Measurements from ENCODE around the gene NMNAT3. TPM values are rescaled to one million over a fixed set of nuclear protein-coding genes. Genes with fewer than 3 reads are reported as not detected.

Gene NMNAT3
- total and polyA plus RNA-seq, 4 donors, result 1.9 to 19.7 (median 2.9) TPM

DNA sequence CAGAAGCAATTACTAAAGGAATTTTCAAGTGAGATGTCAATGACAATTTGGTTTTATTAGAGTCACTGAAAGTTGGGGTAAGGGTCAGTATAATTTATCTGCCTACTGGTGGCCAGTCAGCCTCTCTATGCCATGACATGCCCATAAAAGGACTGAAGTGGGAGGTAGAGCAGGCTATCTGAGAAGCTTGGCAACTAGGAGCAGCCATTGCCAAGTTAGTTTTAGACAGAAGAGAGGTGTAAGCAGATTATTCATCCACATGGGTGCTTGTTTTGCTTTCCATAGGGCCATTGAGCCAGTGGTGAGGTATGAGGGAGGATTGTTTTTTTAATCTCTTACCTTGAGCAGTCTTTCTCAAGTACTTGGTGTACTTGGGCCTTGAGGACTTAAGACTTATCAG is 130.1 kb downstream of the NMNAT3 start:
- no peak for DNase-seq (ENCODE audit: low spot score)
- TF ChIP-seq RAD21 (IDR thresholded peaks at IDR 0.05) (no peak), FOXA2 (IDR thresholded peaks at IDR 0.05) (no peak)
- Histone ChIP-seq H3K27me3 (ENCODE audit: control insufficient read depth in 4 of 4, insufficient read depth in 4 of 4, low read length in 3 of 4) (no peaks in the 10 kb centered on the region), H3K4me3 (ENCODE audit: low read depth in 1 of 3, low read length in 3 of 3) (no peak overlapping the region), H3K9me3 (ENCODE audit: control insufficient read depth in 4 of 4, low read length in 3 of 4) (no peaks in the 10 kb centered on the region), H3K36me3 (ENCODE audit: control insufficient read depth in 4 of 4, insufficient read depth in 3 of 4, low read depth in 1 of 4, low read length in 3 of 4) (no peaks in the 10 kb centered on the region), H3K27ac (ENCODE audit: low read depth in 1 of 2, low read length in 2 of 2) (no peak overlapping the region), H3K4me1 (ENCODE audit: control insufficient read depth in 4 of 4, insufficient read depth in 4 of 4, low read length in 3 of 4) (no peaks in the 10 kb centered on the region), H3K9ac (ENCODE audit: low read depth in 1 of 2, low read length in 2 of 2) (no peak overlapping the region)

DNA sequence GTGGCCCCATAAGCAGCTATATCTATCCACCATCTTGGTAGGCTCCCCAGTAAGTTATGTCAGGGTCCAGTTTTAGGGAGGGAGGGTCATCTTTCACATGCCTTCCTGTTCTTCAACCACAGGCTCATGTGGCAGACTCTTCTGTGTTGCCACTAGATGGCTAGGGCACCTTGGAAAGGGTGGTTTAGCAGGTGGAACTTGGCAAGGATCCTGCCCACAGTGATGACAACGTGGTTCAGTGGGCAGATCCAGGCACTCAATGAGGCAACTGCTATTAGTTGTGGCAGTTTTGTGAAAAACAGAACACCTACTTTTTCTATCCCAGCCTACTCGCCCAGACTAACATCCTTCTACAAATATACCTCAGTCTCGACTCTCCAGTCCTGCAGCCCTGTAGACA is 131.0 kb downstream of the NMNAT3 start:
- 88% methylated on average over 3 of the region's 3 CpGs for WGBS
- H3K4me1 ChIP-seq (ENCODE audit: control insufficient read depth in 4 of 4, insufficient read depth in 4 of 4, low read length in 3 of 4), result no peaks in the 10 kb centered on the region
- TF ChIP-seq, protein P1, sequence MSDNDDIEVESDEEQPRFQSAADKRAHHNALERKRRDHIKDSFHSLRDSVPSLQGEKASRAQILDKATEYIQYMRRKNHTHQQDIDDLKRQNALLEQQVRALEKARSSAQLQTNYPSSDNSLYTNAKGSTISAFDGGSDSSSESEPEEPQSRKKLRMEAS (IDR thresholded peaks at IDR 0.05), result no peak
- no peaks in the 10 kb centered on the region for H3K27me3 ChIP-seq (ENCODE audit: control insufficient read depth in 4 of 4, insufficient read depth in 4 of 4, low read length in 3 of 4)
- DNase-seq (ENCODE audit: low spot score), result no peak
- no peak overlapping the region for H3K9ac ChIP-seq (ENCODE audit: low read depth in 1 of 2, low read length in 2 of 2)
- H3K9me3 ChIP-seq (ENCODE audit: control insufficient read depth in 4 of 4, low read length in 3 of 4), result no peaks in the 10 kb centered on the region
- no peak overlapping the region for H3K4me3 ChIP-seq (ENCODE audit: low read depth in 1 of 3, low read length in 3 of 3)
- no peak overlapping the region for H3K27ac ChIP-seq (ENCODE audit: low read depth in 1 of 2, low read length in 2 of 2)
- no peaks in the 10 kb centered on the region for H3K36me3 ChIP-seq (ENCODE audit: control insufficient read depth in 4 of 4, insufficient read depth in 3 of 4, low read depth in 1 of 4, low read length in 3 of 4)

DNA sequence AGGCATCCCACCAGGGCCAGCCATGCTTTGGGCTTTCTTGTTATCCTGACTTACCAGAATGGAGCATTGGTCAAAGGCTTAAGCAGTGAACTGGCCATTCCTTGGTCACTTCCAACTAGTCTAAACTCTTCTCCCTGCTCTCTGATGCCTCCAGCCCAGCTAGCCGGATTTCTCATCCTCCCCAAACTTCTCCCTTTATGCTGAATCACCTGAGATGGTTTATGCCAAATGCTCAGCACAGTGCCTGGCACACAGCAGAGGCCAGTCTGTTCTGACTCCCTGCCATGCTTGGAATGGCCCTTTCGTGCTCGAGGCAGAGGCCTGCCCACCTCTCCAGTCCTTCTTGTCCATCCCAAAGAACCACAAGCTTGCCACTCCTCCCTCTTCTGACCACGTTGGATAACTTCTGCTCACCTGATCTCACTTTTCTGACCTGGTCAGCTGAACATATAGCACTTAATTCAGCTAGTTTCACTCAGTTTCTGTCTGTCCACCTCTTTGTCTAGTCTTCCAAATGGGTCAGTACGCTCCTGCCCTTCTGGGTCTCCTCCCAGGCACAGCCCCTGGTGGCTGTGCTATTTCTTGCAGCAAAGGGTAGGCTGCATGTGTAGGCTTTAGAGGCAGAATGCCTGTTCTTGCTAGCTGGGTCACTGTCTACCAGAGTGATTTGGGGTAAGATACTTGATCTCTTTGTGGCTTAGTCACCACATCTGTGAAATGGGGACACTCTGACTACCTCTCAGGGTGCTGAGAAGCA is 136.1 kb downstream of the NMNAT3 start:
- Histone ChIP-seq H3K4me3 (ENCODE audit: low read depth in 1 of 3, low read length in 3 of 3) (no peak overlapping the region), H3K27ac (ENCODE audit: low read depth in 1 of 2, low read length in 2 of 2) (peak overlapping the region in 1 of 2 donors; percentile 54), H3K9me3 (ENCODE audit: control insufficient read depth in 4 of 4, low read length in 3 of 4) (no peaks in the 10 kb centered on the region), H3K36me3 (ENCODE audit: control insufficient read depth in 4 of 4, insufficient read depth in 3 of 4, low read depth in 1 of 4, low read length in 3 of 4) (no peaks in the 10 kb centered on the region), H3K4me1 (ENCODE audit: control insufficient read depth in 4 of 4, insufficient read depth in 4 of 4, low read length in 3 of 4) (peaks cover 1 to 15% (median 9%) of the 10 kb centered on the region in 4 donors), H3K9ac (ENCODE audit: low read depth in 1 of 2, low read length in 2 of 2) (no peak overlapping the region), H3K27me3 (ENCODE audit: control insufficient read depth in 4 of 4, insufficient read depth in 4 of 4, low read length in 3 of 4) (no peaks in the 10 kb centered on the region)
- no peak for TF ChIP-seq RXRA (IDR thresholded peaks at IDR 0.05)
- DNase-seq (ENCODE audit: low spot score), result no peak
- 93% methylated on average over 5 of the region's 5 CpGs for WGBS

DNA sequence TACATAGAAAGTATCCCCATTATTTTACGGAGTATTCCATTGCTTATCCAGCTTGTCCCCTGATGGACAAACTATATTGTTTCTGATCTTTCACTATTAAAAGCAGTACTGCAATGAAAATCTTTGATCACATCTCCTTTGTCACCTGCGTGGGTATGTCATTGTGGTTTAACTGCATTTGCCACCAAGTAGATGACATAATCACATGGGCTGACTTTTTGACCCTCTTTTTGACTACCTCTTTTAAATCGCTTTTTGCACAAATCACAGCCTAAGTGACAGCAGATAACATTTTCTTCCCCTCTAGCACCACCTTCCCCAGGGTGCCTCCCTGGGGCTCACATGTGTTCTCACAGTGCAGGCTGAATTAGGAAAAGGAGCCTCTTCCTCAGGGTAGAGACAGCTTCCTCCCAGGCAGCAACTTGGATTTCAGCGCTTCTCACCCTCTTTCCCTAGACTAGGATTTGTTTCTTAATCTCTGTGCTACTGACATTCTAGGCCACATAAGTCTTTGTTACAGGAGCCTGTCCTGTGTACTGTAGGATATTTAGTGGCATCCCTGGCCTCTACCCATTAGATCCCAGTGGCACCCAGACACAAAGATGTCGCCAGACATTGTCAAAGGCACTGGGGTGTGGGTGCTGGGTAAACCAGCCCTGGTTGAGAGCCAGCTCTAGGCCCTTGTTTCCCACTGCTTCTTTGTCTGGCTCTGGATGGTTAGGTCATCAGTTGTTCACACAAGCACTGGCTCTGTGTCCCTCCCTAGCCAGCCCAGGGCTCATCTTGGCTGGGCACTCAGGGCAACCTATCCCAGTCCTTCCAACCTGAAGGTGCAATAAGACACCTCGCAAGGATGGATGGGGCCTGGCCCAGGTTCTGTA is 136.9 kb downstream of the NMNAT3 start:
- H3K36me3 ChIP-seq (ENCODE audit: control insufficient read depth in 4 of 4, insufficient read depth in 3 of 4, low read depth in 1 of 4, low read length in 3 of 4), result no peaks in the 10 kb centered on the region
- no peak overlapping the region for H3K9ac ChIP-seq (ENCODE audit: low read depth in 1 of 2, low read length in 2 of 2)
- TF ChIP-seq GABPA (IDR thresholded peaks at IDR 0.05 in 1 of 2, conservative IDR thresholded peaks at IDR 0.05 in 1 of 2), result no peak
- TF ChIP-seq, protein P2, sequence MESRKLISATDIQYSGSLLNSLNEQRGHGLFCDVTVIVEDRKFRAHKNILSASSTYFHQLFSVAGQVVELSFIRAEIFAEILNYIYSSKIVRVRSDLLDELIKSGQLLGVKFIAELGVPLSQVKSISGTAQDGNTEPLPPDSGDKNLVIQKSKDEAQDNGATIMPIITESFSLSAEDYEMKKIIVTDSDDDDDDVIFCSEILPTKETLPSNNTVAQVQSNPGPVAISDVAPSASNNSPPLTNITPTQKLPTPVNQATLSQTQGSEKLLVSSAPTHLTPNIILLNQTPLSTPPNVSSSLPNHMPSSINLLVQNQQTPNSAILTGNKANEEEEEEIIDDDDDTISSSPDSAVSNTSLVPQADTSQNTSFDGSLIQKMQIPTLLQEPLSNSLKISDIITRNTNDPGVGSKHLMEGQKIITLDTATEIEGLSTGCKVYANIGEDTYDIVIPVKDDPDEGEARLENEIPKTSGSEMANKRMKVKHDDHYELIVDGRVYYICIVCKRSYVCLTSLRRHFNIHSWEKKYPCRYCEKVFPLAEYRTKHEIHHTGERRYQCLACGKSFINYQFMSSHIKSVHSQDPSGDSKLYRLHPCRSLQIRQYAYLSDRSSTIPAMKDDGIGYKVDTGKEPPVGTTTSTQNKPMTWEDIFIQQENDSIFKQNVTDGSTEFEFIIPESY (IDR thresholded peaks at IDR 0.05), result no peak
- DNase-seq (ENCODE audit: low spot score), result no peak
- no peaks in the 10 kb centered on the region for H3K9me3 ChIP-seq (ENCODE audit: control insufficient read depth in 4 of 4, low read length in 3 of 4)
- H3K4me1 ChIP-seq (ENCODE audit: control insufficient read depth in 4 of 4, insufficient read depth in 4 of 4, low read length in 3 of 4), result peaks cover 1 to 21% (median 11%) of the 10 kb centered on the region in 4 donors
- no peaks in the 10 kb centered on the region for H3K27me3 ChIP-seq (ENCODE audit: control insufficient read depth in 4 of 4, insufficient read depth in 4 of 4, low read length in 3 of 4)
- WGBS, result 85% methylated on average over 6 of the region's 6 CpGs
- peak overlapping the region; percentile 8 to 54 for H3K27ac ChIP-seq (ENCODE audit: low read depth in 1 of 2, low read length in 2 of 2)
- peak overlapping the region in 1 of 3 donors; percentile 6 for H3K4me3 ChIP-seq (ENCODE audit: low read depth in 1 of 3, low read length in 3 of 3)
